T-cell (primary cell): ENCODE results near the gene PMPCB. TPM values are rescaled to one million over a fixed set of nuclear protein-coding genes. Genes with fewer than 3 reads are reported as not detected.

Experiments used
- ATAC-seq, 4 experiments: fragments of 200-7000 bp in 3 of 4; fragments of 150-1000 bp in 1 of 4; cut with Tn5 transposase; replicated peaks in 1 of 4; 1 replicate in 3 of 4; 2 replicates in 1 of 4; pipeline ENCODE4 v1.10.0; 2021; ENCODE audit warnings: moderate library complexity in 3 of 4, mild to moderate bottlenecking in 2 of 4, moderate number of reproducible peaks in 1 of 4
- CTCF ChIA-PET, 2 donors: fragments of 300-600 bp; sonication (Branson Sonifier 250); formaldehyde crosslinking; loops; one replicate each; lab custom pipeline; 2022; ENCODE audit warnings: antibody characterized with exemption in 2 of 2; lab: Charles Lee
- POLR2A ChIA-PET, 2 donors: fragments of 300-600 bp; sonication (Branson Sonifier 250); formaldehyde crosslinking; loops; one replicate each; lab custom pipeline; 2022; ENCODE audit warnings: antibody characterized with exemption in 2 of 2; lab: Charles Lee
- DNase-seq, 35 experiments: peaks; one replicate each; pipeline versions ENCODE4 v3.0.0 to v3.0.0-alpha.2; 2013 to 2023
- H3K27ac ChIP-seq: one replicate; pipeline ENCODE4 v1.5.1; 2013; ENCODE audit warnings: low read length
- H3K27me3 ChIP-seq, 2 experiments: replicated peaks in 1 of 2; 1 replicate in 1 of 2; 2 replicates in 1 of 2; pipeline versions ENCODE4 v1.6.1 to v1.7.0; 2013; ENCODE audit warnings: low read length in 1 of 2, mixed read lengths in 1 of 2; ENCODE audit not compliant: control insufficient read depth in 2 of 2, insufficient read depth in 2 of 2; ENCODE audit errors: extremely low read depth in 1 of 2
- H3K36me3 ChIP-seq, 2 donors: 1 replicate in 1 of 2; 2 replicates in 1 of 2; pipeline versions ENCODE4 v1.6.1 to v1.7.0; 2013; ENCODE audit warnings: low read length in 1 of 2; ENCODE audit not compliant: control insufficient read depth in 2 of 2, insufficient read depth in 1 of 2; ENCODE audit errors: extremely low read depth in 1 of 2
- H3K4me1 ChIP-seq, 2 experiments: 1 replicate in 1 of 2; 2 replicates in 1 of 2; pipeline versions ENCODE4 v1.6.1 to v1.7.0; 2013; ENCODE audit warnings: low read length in 2 of 2, mixed read lengths in 1 of 2; ENCODE audit not compliant: insufficient read depth in 2 of 2, control insufficient read depth in 1 of 2; ENCODE audit errors: extremely low read depth in 1 of 2
- H3K4me3 ChIP-seq, 2 donors: 1 replicate in 1 of 2; 2 replicates in 1 of 2; pipeline versions ENCODE4 v1.5.1 to v1.7.0; 2013; ENCODE audit warnings: mild to moderate bottlenecking in 2 of 2, low read length in 1 of 2, moderate library complexity in 1 of 2; ENCODE audit not compliant: control insufficient read depth in 1 of 2; ENCODE audit errors: extremely low read depth in 1 of 2
- H3K9me3 ChIP-seq: 2 replicates; pipeline ENCODE4 v1.7.0; 2013
- H3K27ac Mint-ChIP-seq, 2 donors: one replicate each; pipeline ENCODE4 v1.8.0; 2020 to 2021; ENCODE audit warnings: mild to moderate bottlenecking in 2 of 2, mixed read lengths in 2 of 2
- H3K27me3 Mint-ChIP-seq, 2 donors: one replicate each; pipeline ENCODE4 v1.8.0; 2021 to 2022; ENCODE audit warnings: mixed read lengths in 2 of 2
- H3K36me3 Mint-ChIP-seq: one replicate; pipeline ENCODE4 v1.8.0; 2021; ENCODE audit warnings: mixed read lengths
- H3K4me1 Mint-ChIP-seq, 3 donors: one replicate each; pipeline ENCODE4 v1.8.0; 2020 to 2022; ENCODE audit warnings: mixed read lengths in 3 of 3, mild to moderate bottlenecking in 1 of 3
- H3K4me3 Mint-ChIP-seq, 3 donors: one replicate each; pipeline ENCODE4 v1.8.0; 2020 to 2022; ENCODE audit warnings: mild to moderate bottlenecking in 3 of 3, mixed read lengths in 3 of 3, moderate library complexity in 3 of 3
- H3K9me3 Mint-ChIP-seq, 3 donors: one replicate each; pipeline ENCODE4 v1.8.0; 2020 to 2022; ENCODE audit warnings: mixed read lengths in 3 of 3
- WGBS: methylation state at CpG from one replicate; pipeline ENCODE4 v1.1.5; 2013; ENCODE audit warnings: missing lambda C conversion rate; ENCODE audit not compliant: insufficient coverage; 5-methylcytosine and 5-hydroxymethylcytosine counted together
- total RNA-seq, 35 experiments: library from RNA in 6 of 35; stranded (reverse) in 6 of 35; fragments of 120-200 nt in 1 of 35; gene quantifications; one replicate each; pipeline versions ENCODE4 v1.2.1 to v1.2.4 and lab custom pipeline; 2013 to 2026

PMPCB gene
- total RNA-seq, 5 donors from 2014 or later (not counting 1 experiment from before 2014, with no cell fraction given), result 62.5 to 91.1 (median 66.2) TPM

DNA sequence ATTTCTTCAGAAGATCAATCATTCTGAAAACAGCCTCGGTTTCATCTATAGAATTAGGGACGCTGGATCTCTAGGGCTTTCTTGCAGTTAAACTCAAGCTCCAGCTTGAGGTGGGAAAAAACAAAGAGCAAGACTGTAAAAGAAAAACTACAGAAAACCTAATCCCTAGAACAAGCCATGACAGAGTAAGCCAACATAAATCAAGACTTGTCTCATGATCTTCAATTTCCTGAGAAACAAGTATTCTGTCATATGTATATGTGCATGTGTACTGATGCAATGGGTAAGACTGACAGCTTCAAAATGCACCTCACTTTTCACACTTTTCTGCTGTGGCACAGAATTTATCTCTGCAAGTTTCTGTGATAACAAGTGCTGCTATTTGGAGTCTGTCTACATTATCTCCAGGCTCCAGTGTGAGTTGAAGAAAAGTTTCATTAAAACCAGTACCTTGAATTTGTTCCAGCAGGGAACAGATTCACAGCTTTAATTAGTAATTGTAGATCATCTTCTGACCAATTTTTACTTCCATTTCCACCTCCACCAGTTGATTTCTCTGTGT lies 19.2 kb downstream of the PMPCB start:
- H3K4me1 ChIP-seq, result no peaks in the 10 kb centered on the region
- DNase-seq, result no peak
- peaks cover 13 to 92% of the 10 kb centered on the region in 2 donors for H3K36me3 ChIP-seq
- WGBS, result no CpG with 5 or more reads among the region's 2 CpGs
- Mint-ChIP-seq H3K9me3 (no peaks in the 10 kb centered on the region), H3K4me1 (peaks cover 0 to 4% (median 1%) of the 10 kb centered on the region in 3 donors), H3K27me3 (no peaks in the 10 kb centered on the region), H3K36me3 (peaks cover 63% of the 10 kb centered on the region), H3K4me3 (no peak overlapping the region), H3K27ac (peak overlapping the region in 1 of 2 donors; percentile 8)
- CTCF ChIA-PET, result no interaction called here
- ATAC-seq, result no peak
- POLR2A ChIA-PET, result no interaction called here
- H3K27ac ChIP-seq, result no peak overlapping the region
- H3K4me3 ChIP-seq, result no peak overlapping the region
- H3K9me3 ChIP-seq, result no peaks in the 10 kb centered on the region
- no peaks in the 10 kb centered on the region for H3K27me3 ChIP-seq

DNA sequence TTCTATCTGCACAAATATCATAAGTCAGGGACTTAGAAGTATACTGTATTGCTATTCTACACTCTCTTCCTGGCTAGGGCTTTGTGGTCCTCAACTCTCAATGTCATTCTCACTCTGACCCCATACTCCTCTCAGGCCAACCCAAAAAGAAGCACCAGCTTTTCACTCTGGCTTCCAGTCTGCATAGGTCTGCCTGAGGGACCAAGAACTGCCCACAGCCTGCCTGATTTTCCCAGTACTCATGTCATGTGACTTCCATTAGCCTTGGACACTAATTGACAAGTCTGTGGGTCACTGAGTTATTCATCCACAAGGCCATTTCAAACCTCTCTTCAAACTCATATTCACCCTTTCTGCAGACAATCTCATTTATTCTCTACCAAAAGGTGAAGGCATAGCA lies 19.8 kb downstream of the PMPCB start:
- H3K4me1 ChIP-seq, result no peaks in the 10 kb centered on the region
- no peak overlapping the region for H3K4me3 ChIP-seq
- H3K9me3 ChIP-seq, result no peaks in the 10 kb centered on the region
- no peaks in the 10 kb centered on the region for H3K27me3 Mint-ChIP-seq
- ChIA-PET CTCF (no interaction called here), POLR2A (no interaction called here)
- no peaks in the 10 kb centered on the region for H3K9me3 Mint-ChIP-seq
- DNase-seq (no peak), ATAC-seq (no peak)
- peaks cover 0 to 4% (median 1%) of the 10 kb centered on the region in 3 donors for H3K4me1 Mint-ChIP-seq
- peaks cover 61% of the 10 kb centered on the region for H3K36me3 Mint-ChIP-seq
- peaks cover 13 to 92% of the 10 kb centered on the region in 2 donors for H3K36me3 ChIP-seq
- no peak overlapping the region for H3K27ac ChIP-seq
- H3K27me3 ChIP-seq, result no peaks in the 10 kb centered on the region
- H3K27ac Mint-ChIP-seq, result peak overlapping the region in 1 of 2 donors; percentile 8
- H3K4me3 Mint-ChIP-seq, result no peak overlapping the region

DNA sequence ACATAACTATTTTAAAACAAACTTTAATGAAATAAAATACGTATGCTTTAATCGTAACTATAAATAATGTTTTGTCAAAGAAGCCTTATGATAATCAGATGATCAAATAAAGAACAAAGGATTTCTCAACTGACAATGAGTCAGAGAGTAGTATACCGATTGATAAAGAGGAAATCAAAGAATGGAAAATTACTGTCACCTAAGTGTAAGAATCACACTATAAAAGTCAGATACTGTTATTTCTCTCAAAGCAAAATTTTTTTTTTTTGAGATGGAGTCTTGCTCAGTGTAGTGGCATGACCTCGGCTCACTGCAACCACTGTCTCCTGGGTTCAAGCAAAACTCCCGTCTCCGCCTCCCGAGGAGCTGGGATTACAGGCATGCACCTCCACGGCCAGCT lies 28.5 kb downstream of the PMPCB start:
- ChIA-PET POLR2A (no interaction called here), CTCF (no interaction called here)
- no peaks in the 10 kb centered on the region for H3K4me1 ChIP-seq
- peaks cover 0 to 13% (median 6%) of the 10 kb centered on the region in 3 donors for H3K4me1 Mint-ChIP-seq
- peaks cover 4 to 53% of the 10 kb centered on the region in 2 donors for H3K36me3 ChIP-seq
- ATAC-seq (no peak), DNase-seq (no peak)
- H3K9me3 ChIP-seq, result no peaks in the 10 kb centered on the region
- peak overlapping the region in 1 of 2 donors; percentile 67 for H3K27ac Mint-ChIP-seq
- H3K27me3 ChIP-seq, result no peaks in the 10 kb centered on the region
- WGBS, result 93% methylated on average over 5 of the region's 8 CpGs
- no peaks in the 10 kb centered on the region for H3K9me3 Mint-ChIP-seq
- no peaks in the 10 kb centered on the region for H3K27me3 Mint-ChIP-seq
- no peak overlapping the region for H3K4me3 Mint-ChIP-seq
- peaks cover 25% of the 10 kb centered on the region for H3K36me3 Mint-ChIP-seq
- no peak overlapping the region for H3K27ac ChIP-seq
- no peak overlapping the region for H3K4me3 ChIP-seq

DNA sequence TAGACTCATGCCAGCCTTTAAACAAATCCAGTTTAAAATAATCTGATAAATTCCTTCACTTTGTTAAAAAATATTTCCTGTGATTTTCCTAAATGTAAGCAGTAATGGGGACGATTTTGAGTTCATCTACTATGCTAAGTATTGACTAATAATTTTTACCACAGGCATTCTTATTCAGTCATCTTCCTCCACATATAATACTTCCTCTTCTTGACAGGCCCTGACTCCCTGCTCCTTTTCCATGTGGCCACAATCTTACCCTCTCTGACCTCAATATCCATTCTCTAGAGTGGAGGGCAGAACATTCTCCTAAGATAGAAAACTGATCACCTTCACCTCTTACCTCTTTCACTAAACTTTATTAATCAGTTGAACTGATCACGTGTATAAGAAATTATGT lies 39.5 kb downstream of the PMPCB start:
- WGBS, result no CpG with 5 or more reads among the region's 2 CpGs
- Mint-ChIP-seq H3K4me1 (peaks cover 25 to 33% (median 26%) of the 10 kb centered on the region in 3 donors), H3K9me3 (no peaks in the 10 kb centered on the region), H3K27ac (no peak overlapping the region), H3K4me3 (no peak overlapping the region), H3K27me3 (no peaks in the 10 kb centered on the region), H3K36me3 (peaks cover 48% of the 10 kb centered on the region)
- CTCF ChIA-PET, result no interaction called here
- H3K36me3 ChIP-seq, result peaks cover 13 to 68% of the 10 kb centered on the region in 2 donors
- H3K4me1 ChIP-seq, result no peaks in the 10 kb centered on the region
- no peak for ATAC-seq
- POLR2A ChIA-PET, result no interaction called here
- no peak for DNase-seq
- no peaks in the 10 kb centered on the region for H3K27me3 ChIP-seq
- no peak overlapping the region for H3K27ac ChIP-seq
- H3K9me3 ChIP-seq, result no peaks in the 10 kb centered on the region
- no peak overlapping the region for H3K4me3 ChIP-seq

DNA sequence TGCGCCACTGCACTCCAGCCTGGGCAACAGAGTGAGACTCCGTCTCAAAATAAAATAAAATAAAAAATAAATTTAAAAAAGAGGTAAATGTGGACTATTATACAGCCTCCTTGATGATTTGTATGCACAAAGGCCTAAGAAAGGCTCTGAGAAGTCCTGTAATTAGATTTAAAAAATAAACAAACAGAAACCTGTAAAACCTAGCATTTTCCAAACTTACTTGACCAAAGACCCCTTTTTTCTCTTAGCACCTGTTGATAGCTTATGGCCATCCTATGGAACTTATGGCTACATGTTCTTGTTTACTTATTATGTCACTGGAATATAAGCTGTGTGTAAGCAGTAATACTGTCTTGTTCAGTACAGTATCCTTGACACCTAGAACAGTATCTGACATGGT lies 41.6 kb downstream of the PMPCB start:
- Mint-ChIP-seq H3K36me3 (peaks cover 46% of the 10 kb centered on the region), H3K9me3 (no peaks in the 10 kb centered on the region), H3K4me1 (peaks cover 37 to 44% (median 38%) of the 10 kb centered on the region in 3 donors), H3K4me3 (no peak overlapping the region), H3K27ac (no peak overlapping the region), H3K27me3 (no peaks in the 10 kb centered on the region)
- Histone ChIP-seq H3K27me3 (no peaks in the 10 kb centered on the region), H3K27ac (no peak overlapping the region), H3K4me3 (no peak overlapping the region), H3K36me3 (peaks cover 13 to 64% of the 10 kb centered on the region in 2 donors), H3K4me1 (peaks cover 5 to 13% of the 10 kb centered on the region in 2 experiments), H3K9me3 (no peaks in the 10 kb centered on the region)
- ChIA-PET CTCF (no interaction called here), POLR2A (no interaction called here)
- ATAC-seq, result no peak
- no peak for DNase-seq
- whole genome bisulfite sequencing, result no CpG with 5 or more reads among the region's 2 CpGs

DNA sequence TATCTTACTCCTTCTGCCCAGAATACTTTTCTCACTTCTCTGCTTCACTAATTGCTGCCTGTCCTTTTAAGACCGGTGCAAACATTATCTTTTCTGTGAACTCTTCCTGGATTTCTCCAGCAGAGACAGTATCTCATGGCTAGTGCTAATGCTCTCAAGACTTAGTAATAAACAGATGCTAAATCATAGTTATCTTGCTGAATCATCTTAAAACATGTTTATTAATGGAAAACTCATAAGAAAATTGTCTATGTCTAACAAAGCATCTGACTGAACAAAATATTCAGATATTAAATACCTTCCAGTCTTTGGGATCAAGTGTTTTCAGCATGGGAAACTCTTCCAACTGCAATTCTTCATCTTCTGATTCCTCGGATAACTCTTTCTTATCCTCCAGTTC lies 44.2 kb downstream of the PMPCB start:
- WGBS, result no CpG with 5 or more reads among the region's 2 CpGs
- no peak overlapping the region for H3K4me3 ChIP-seq
- no peak overlapping the region for H3K27ac ChIP-seq
- peak overlapping the region in 1 of 2 donors; percentile 23 for H3K27ac Mint-ChIP-seq
- peaks cover 46% of the 10 kb centered on the region for H3K36me3 Mint-ChIP-seq
- DNase-seq (no peak), ATAC-seq (no peak)
- no peaks in the 10 kb centered on the region for H3K9me3 ChIP-seq
- H3K9me3 Mint-ChIP-seq, result no peaks in the 10 kb centered on the region
- peaks cover 5 to 47% of the 10 kb centered on the region in 2 donors for H3K36me3 ChIP-seq
- H3K4me3 Mint-ChIP-seq, result no peak overlapping the region
- H3K27me3 ChIP-seq, result no peaks in the 10 kb centered on the region
- no peaks in the 10 kb centered on the region for H3K27me3 Mint-ChIP-seq
- ChIA-PET POLR2A (no interaction called here), CTCF (no interaction called here)
- H3K4me1 ChIP-seq, result peaks cover 5 to 17% of the 10 kb centered on the region in 2 experiments
- peaks cover 53 to 57% (median 55%) of the 10 kb centered on the region in 3 donors for H3K4me1 Mint-ChIP-seq
